ENCODE results near the gene TOGARAM2.

TOGARAM2 gene

DNA sequence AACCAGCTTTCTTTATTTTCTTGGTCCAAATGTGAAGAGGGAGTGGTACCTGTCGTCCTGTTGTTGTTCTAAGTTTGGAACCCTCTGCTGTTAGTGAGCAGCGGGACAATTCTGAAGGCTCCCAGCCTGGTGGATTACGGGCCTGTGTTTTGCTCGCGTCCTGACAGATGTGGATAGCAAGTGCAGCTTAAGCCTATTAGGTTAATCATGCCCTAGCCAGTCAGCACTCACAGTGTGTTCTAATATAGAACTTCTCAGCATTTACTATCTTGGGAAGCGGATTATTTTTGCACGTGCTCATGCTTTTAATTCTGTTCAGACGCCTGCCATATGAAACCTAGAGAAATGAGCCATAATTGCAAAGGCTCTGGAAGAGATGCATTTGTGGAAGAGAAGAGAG is 93.3 kb downstream of the TOGARAM2 start, which contains the start of gene PCARE:
Gene PCARE, minus strand, starts transcription at position 113 of the 400 bp plus-strand sequence. CDS start 262 bp downstream, outside the sequence.
- no peak for DNase-seq (ENCODE audit: low read depth)

- peak; percentile 65 for DNase-seq (ENCODE audit: low read depth)
Observed at GRCh38 chr2:29075894-29076705, 95.0 kb downstream of the TOGARAM2 start.

GRCh38 chr2:29079887-29080286 is 98.8 kb downstream of the TOGARAM2 start:
- DNase-seq (ENCODE audit: low read depth) = no peak

- peak; percentile 73 for DNase-seq (ENCODE audit: low read depth)
Observed at GRCh38 chr2:29080886-29081743, 100.0 kb downstream of the TOGARAM2 start.

- DNase-seq (ENCODE audit: low read depth) = no peak
Observed at GRCh38 chr2:29082804-29083495, 101.9 kb downstream of the TOGARAM2 start.

GRCh38 chr2:29084554-29084953 is 103.5 kb downstream of the TOGARAM2 start:
- DNase-seq (ENCODE audit: low read depth) = no peak

DNA sequence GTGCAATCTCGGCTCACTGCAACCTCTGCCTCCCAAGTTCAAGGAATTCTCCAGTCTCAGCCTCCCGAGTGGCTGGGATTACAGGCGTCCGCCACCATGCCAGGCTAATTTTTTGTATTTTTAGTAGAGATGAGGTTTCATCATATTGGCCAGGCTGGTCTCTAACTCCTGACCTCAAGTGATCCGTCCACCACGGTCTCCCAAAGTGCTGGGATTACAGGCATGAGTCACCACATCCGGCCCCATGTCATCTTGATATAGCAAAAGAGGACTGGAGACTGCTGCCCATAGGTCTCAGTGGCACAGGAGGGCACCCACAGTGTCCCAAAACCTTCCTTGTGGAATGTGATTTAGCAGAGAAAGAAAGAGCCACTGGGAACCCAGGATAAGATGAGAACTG is 109.2 kb downstream of the TOGARAM2 start:
- DNase-seq (ENCODE audit: low read depth) = peak; percentile 47

GRCh38 chr2:29096969-29097368 is 115.9 kb downstream of the TOGARAM2 start:
- DNase-seq (ENCODE audit: low read depth) = no peak

GRCh38 chr2:29097569-29097968 is 116.5 kb downstream of the TOGARAM2 start:
- DNase-seq (ENCODE audit: low read depth) = no peak

DNA sequence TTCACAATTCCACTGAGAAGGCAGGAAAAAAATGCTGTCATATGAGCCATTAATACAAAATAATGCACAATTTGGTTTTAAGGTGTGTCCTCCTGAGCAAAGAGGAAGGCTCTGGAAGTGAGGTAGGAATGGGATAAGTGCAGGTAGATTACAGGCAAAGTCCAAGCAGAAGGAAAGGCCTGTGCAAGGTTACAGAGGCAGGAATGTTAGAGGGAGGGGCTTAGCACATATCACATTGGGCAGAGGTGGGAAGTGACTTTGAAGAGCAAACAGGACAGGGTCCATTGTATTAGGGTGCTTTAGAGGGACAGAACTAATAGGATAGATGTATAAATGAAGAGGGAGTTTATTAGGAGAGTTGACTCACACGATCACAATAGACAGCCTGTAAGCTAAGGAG is 119.5 kb downstream of the TOGARAM2 start:
- DNase-seq (ENCODE audit: low read depth) = no peak
